ENCODE results near the gene STK38. TPM values are rescaled to one million over a fixed set of nuclear protein-coding genes. Genes with fewer than 3 reads are reported as not detected.

The STK38 gene
- total and polyA plus RNA-seq, 2 of the 13 experiments (the other 11 are each of a cell fraction or from before 2014, with no cell fraction given): 10.3 to 20.7 TPM

DNA sequence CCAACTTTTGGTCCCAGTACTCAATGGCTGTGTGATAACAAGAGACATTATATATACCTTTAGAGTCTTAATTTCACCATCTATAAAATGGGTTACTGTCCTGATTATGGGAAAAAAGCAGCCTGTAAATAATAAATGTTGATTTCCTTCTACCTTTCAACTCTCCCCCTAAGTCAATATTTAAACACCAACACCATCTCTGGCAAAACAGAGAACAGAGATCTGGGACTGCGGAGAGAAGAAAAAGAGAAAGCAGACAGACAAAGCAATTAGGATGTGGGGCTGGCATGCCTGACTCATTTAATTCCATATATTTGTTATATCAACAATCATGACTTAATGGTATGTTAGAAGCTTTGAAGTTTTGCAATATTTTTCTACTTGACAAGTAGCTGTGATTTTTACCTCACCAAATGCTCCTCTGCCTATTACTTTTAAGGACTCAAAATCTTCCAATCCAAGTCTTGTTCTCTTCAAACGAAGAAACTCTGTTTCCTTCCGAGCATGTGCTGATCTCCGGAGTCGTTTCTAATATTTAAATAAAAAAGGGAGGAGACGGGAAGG lies 23.3 kb downstream of the STK38 start (continued):
- TF ChIP-seq MIER3 (CRISPR knock-in tag; IDR thresholded peaks at IDR 0.05; ENCODE audit: borderline replicate concordance) (no peak), NFIC (IDR thresholded peaks at IDR 0.05; ENCODE audit: low read length) (no peak), ZIK1 (CRISPR knock-in tag; IDR thresholded peaks at IDR 0.05; ENCODE audit: borderline replicate concordance, low read depth) (no peak), ZNF563 (CRISPR knock-in tag; IDR thresholded peaks at IDR 0.05) (no peak), PCBP2 (optimal IDR thresholded peaks at IDR 0.05; ENCODE audit: low read depth, low read length, poor library complexity, severe bottlenecking) (no peak), SOX5 (CRISPR knock-in tag; IDR thresholded peaks at IDR 0.05; ENCODE audit: borderline replicate concordance) (peak; percentile 53; the same call in 1 of the 2 replicates), ZMYM2 (CRISPR knock-in tag; IDR thresholded peaks at IDR 0.05) (no peak), ZNF772 (CRISPR knock-in tag; IDR thresholded peaks at IDR 0.05) (no peak), FOXA3 (CRISPR knock-in tag; IDR thresholded peaks at IDR 0.05) (peak; percentile 61), BRCA1 (CRISPR knock-in tag; IDR thresholded peaks at IDR 0.05) (no peak), CCDC6 (CRISPR knock-in tag; IDR thresholded peaks at IDR 0.05) (no peak), CBX1 (IDR thresholded peaks at IDR 0.05; ENCODE audit: low read depth) (no peak), ZNF501 (CRISPR knock-in tag; IDR thresholded peaks at IDR 0.05) (no peak), HDAC2 (CRISPR knock-in tag; IDR thresholded peaks at IDR 0.05) (no peak), ZNF75D (CRISPR knock-in tag; IDR thresholded peaks at IDR 0.05; ENCODE audit: borderline replicate concordance) (no peak), SP1 (IDR thresholded peaks at IDR 0.05) (no peak), SP1 (CRISPR knock-in tag; IDR thresholded peaks at IDR 0.05) (no peak), NCOA1 (CRISPR knock-in tag; IDR thresholded peaks at IDR 0.05) (no peak), ZNF451 (CRISPR knock-in tag; IDR thresholded peaks at IDR 0.05) (no peak), TCF7 (IDR thresholded peaks at IDR 0.05; ENCODE audit: low read depth) (peak; percentile 26; the same call in 1 of the 2 replicates), ZMYM3 (CRISPR knock-in tag; IDR thresholded peaks at IDR 0.05) (0 out of 2 replicates have a peak, but pooled peaks have one; percentile 15), ZNF557 (CRISPR knock-in tag; IDR thresholded peaks at IDR 0.05) (no peak)
- TF ChIP-seq, protein P1, sequence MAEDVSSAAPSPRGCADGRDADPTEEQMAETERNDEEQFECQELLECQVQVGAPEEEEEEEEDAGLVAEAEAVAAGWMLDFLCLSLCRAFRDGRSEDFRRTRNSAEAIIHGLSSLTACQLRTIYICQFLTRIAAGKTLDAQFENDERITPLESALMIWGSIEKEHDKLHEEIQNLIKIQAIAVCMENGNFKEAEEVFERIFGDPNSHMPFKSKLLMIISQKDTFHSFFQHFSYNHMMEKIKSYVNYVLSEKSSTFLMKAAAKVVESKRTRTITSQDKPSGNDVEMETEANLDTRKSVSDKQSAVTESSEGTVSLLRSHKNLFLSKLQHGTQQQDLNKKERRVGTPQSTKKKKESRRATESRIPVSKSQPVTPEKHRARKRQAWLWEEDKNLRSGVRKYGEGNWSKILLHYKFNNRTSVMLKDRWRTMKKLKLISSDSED (CRISPR knock-in tag; IDR thresholded peaks at IDR 0.05): no peak
- TF ChIP-seq, protein P2, sequence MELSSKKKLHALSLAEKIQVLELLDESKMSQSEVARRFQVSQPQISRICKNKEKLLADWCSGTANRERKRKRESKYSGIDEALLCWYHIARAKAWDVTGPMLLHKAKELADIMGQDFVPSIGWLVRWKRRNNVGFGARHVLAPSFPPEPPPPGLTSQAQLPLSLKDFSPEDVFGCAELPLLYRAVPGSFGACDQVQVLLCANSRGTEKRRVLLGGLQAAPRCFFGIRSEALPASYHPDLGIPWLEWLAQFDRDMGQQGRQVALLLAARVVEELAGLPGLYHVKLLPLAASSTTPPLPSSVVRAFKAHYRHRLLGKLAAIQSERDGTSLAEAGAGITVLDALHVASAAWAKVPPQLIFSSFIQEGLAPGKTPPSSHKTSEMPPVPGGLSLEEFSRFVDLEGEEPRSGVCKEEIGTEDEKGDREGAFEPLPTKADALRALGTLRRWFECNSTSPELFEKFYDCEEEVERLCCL (CRISPR knock-in tag; IDR thresholded peaks at IDR 0.05; ENCODE audit: borderline replicate concordance): no peak
- TF ChIP-seq, protein P3, sequence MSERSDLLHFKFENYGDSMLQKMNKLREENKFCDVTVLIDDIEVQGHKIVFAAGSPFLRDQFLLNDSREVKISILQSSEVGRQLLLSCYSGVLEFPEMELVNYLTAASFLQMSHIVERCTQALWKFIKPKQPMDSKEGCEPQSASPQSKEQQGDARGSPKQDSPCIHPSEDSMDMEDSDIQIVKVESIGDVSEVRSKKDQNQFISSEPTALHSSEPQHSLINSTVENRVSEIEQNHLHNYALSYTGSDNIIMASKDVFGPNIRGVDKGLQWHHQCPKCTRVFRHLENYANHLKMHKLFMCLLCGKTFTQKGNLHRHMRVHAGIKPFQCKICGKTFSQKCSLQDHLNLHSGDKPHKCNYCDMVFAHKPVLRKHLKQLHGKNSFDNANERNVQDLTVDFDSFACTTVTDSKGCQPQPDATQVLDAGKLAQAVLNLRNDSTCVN (CRISPR knock-in tag; IDR thresholded peaks at IDR 0.05; ENCODE audit: borderline replicate concordance): no peak
- TF ChIP-seq, protein P4, sequence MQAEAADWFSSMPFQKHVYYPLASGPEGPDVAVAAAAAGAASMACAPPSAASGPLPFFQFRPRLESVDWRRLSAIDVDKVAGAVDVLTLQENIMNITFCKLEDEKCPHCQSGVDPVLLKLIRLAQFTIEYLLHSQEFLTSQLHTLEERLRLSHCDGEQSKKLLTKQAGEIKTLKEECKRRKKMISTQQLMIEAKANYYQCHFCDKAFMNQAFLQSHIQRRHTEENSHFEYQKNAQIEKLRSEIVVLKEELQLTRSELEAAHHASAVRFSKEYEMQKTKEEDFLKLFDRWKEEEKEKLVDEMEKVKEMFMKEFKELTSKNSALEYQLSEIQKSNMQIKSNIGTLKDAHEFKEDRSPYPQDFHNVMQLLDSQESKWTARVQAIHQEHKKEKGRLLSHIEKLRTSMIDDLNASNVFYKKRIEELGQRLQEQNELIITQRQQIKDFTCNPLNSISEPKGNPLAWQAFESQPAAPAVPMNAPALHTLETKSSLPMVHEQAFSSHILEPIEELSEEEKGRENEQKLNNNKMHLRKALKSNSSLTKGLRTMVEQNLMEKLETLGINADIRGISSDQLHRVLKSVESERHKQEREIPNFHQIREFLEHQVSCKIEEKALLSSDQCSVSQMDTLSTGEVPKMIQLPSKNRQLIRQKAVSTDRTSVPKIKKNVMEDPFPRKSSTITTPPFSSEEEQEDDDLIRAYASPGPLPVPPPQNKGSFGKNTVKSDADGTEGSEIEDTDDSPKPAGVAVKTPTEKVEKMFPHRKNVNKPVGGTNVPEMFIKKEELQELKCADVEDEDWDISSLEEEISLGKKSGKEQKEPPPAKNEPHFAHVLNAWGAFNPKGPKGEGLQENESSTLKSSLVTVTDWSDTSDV (CRISPR knock-in tag; IDR thresholded peaks at IDR 0.05): no peak
